ENCODE measurements around the gene ZNF649.

ZNF649 gene

GRCh38 chr19:51887522-51888498, 17.0 kb downstream of the ZNF649 start, which contains the start of gene ZNF577:
TSS of gene ZNF577 (minus strand) at chr19:51887951. CDS start at chr19:51880382, 7,569 bp downstream.
- peak; percentile 84 for DNase-seq (ENCODE audit: low read depth, low spot score)

GRCh38 chr19:51884713-51885112, 20.1 kb downstream of the ZNF649 start:
- DNase-seq (ENCODE audit: low read depth, low spot score), result no peak

- DNase-seq (ENCODE audit: low read depth, low spot score), result no peak
Measured at GRCh38 chr19:51882518-51882917, 22.3 kb downstream of the ZNF649 start.

- DNase-seq (ENCODE audit: low read depth, low spot score), result no peak
Measured at GRCh38 chr19:51873097-51873496, 31.7 kb downstream of the ZNF649 start.

GRCh38 chr19:51861870-51862622, 42.8 kb downstream of the ZNF649 start:
- DNase-seq (ENCODE audit: low read depth, low spot score), result no peak

Data from smooth muscle cell of the brain vasculature (primary cell).